Measurements from ENCODE around the gene ADPRHL1. TPM values are rescaled to one million over a fixed set of nuclear protein-coding genes. Genes with fewer than 3 reads are reported as not detected.

The ADPRHL1 gene
- total RNA-seq, 1 experiment from 2014 or later = 1.4 TPM

- Histone ChIP-seq H3K36me3 (replicated peaks; ENCODE audit: control insufficient read depth, insufficient read depth, low read length) (no peaks in the 10 kb centered on the region), H3K4me3 (ENCODE audit: insufficient read depth, low read depth, low read length) (no peak overlapping the region), H3K27me3 (ENCODE audit: control insufficient read depth, insufficient read depth, low read length) (no peaks in the 10 kb centered on the region)
- DNase-seq = peak; percentile 62
These were observed 87.7 kb downstream of the ADPRHL1 start for GRCh38 chr13:113365583-113365970.

- DNase-seq = peak; percentile 77
- peaks cover 3% of the 10 kb centered on the region for H3K36me3 ChIP-seq (replicated peaks; ENCODE audit: control insufficient read depth, insufficient read depth, low read length)
- no peak overlapping the region for H3K4me3 ChIP-seq (ENCODE audit: insufficient read depth, low read depth, low read length)
- H3K27me3 ChIP-seq (ENCODE audit: control insufficient read depth, insufficient read depth, low read length) = no peaks in the 10 kb centered on the region
These were observed 88.2 kb downstream of the ADPRHL1 start for GRCh38 chr13:113364901-113365582.

GRCh38 chr13:113364311-113364889 lies 88.9 kb downstream of the ADPRHL1 start:
- H3K4me3 ChIP-seq (ENCODE audit: insufficient read depth, low read depth, low read length) = peak overlapping the region; percentile 26
- peaks cover 3% of the 10 kb centered on the region for H3K36me3 ChIP-seq (replicated peaks; ENCODE audit: control insufficient read depth, insufficient read depth, low read length)
- no peak for DNase-seq
- H3K27me3 ChIP-seq (ENCODE audit: control insufficient read depth, insufficient read depth, low read length) = no peaks in the 10 kb centered on the region

- Histone ChIP-seq H3K36me3 (replicated peaks; ENCODE audit: control insufficient read depth, insufficient read depth, low read length) (peaks cover 3% of the 10 kb centered on the region), H3K27me3 (ENCODE audit: control insufficient read depth, insufficient read depth, low read length) (no peaks in the 10 kb centered on the region), H3K4me3 (ENCODE audit: insufficient read depth, low read depth, low read length) (no peak overlapping the region)
- no peak for DNase-seq
These were observed 91.9 kb downstream of the ADPRHL1 start for GRCh38 chr13:113361406-113361805.

GRCh38 chr13:113360446-113360845 lies 92.8 kb downstream of the ADPRHL1 start:
- no peak for DNase-seq
- Histone ChIP-seq H3K27me3 (ENCODE audit: control insufficient read depth, insufficient read depth, low read length) (no peaks in the 10 kb centered on the region), H3K36me3 (replicated peaks; ENCODE audit: control insufficient read depth, insufficient read depth, low read length) (peaks cover 3% of the 10 kb centered on the region), H3K4me3 (ENCODE audit: insufficient read depth, low read depth, low read length) (no peak overlapping the region)

GRCh38 chr13:113359571-113359970 lies 93.7 kb downstream of the ADPRHL1 start:
- Histone ChIP-seq H3K36me3 (replicated peaks; ENCODE audit: control insufficient read depth, insufficient read depth, low read length) (peaks cover 3% of the 10 kb centered on the region), H3K4me3 (ENCODE audit: insufficient read depth, low read depth, low read length) (no peak overlapping the region)
- no peak for DNase-seq

GRCh38 chr13:113358653-113359190 lies 94.6 kb downstream of the ADPRHL1 start:
- Histone ChIP-seq H3K36me3 (replicated peaks; ENCODE audit: control insufficient read depth, insufficient read depth, low read length) (peaks cover 6% of the 10 kb centered on the region), H3K27me3 (ENCODE audit: control insufficient read depth, insufficient read depth, low read length) (no peaks in the 10 kb centered on the region), H3K4me3 (ENCODE audit: insufficient read depth, low read depth, low read length) (no peak overlapping the region)
- no peak for DNase-seq

More at GRCh38 chr13:113359571-113359970, 93.7 kb downstream of the ADPRHL1 start:
- no peaks in the 10 kb centered on the region for H3K27me3 ChIP-seq (ENCODE audit: control insufficient read depth, insufficient read depth, low read length)

GRCh38 chr13:113357529-113357928 lies 95.8 kb downstream of the ADPRHL1 start:
- Histone ChIP-seq H3K36me3 (replicated peaks; ENCODE audit: control insufficient read depth, insufficient read depth, low read length) (peaks cover 10% of the 10 kb centered on the region), H3K27me3 (ENCODE audit: control insufficient read depth, insufficient read depth, low read length) (no peaks in the 10 kb centered on the region), H3K4me3 (ENCODE audit: insufficient read depth, low read depth, low read length) (no peak overlapping the region)
- no peak for DNase-seq

- DNase-seq = no peak
- Histone ChIP-seq H3K36me3 (replicated peaks; ENCODE audit: control insufficient read depth, insufficient read depth, low read length) (peaks cover 10% of the 10 kb centered on the region), H3K27me3 (ENCODE audit: control insufficient read depth, insufficient read depth, low read length) (no peaks in the 10 kb centered on the region), H3K4me3 (ENCODE audit: insufficient read depth, low read depth, low read length) (no peak overlapping the region)
These were observed 96.7 kb downstream of the ADPRHL1 start for GRCh38 chr13:113356596-113356995.

GRCh38 chr13:113355621-113356020 lies 97.7 kb downstream of the ADPRHL1 start:
- peaks cover 10% of the 10 kb centered on the region for H3K36me3 ChIP-seq (replicated peaks; ENCODE audit: control insufficient read depth, insufficient read depth, low read length)
- DNase-seq = no peak

GRCh38 chr13:113354831-113355610 lies 98.3 kb downstream of the ADPRHL1 start:
- no peaks in the 10 kb centered on the region for H3K27me3 ChIP-seq (ENCODE audit: control insufficient read depth, insufficient read depth, low read length)
- no peak for DNase-seq
- peaks cover 10% of the 10 kb centered on the region for H3K36me3 ChIP-seq (replicated peaks; ENCODE audit: control insufficient read depth, insufficient read depth, low read length)
- no peak overlapping the region for H3K4me3 ChIP-seq (ENCODE audit: insufficient read depth, low read depth, low read length)

More at GRCh38 chr13:113355621-113356020, 97.7 kb downstream of the ADPRHL1 start:
- H3K27me3 ChIP-seq (ENCODE audit: control insufficient read depth, insufficient read depth, low read length) = no peaks in the 10 kb centered on the region
- H3K4me3 ChIP-seq (ENCODE audit: insufficient read depth, low read depth, low read length) = no peak overlapping the region

- Histone ChIP-seq H3K27me3 (ENCODE audit: control insufficient read depth, insufficient read depth, low read length) (no peaks in the 10 kb centered on the region), H3K36me3 (replicated peaks; ENCODE audit: control insufficient read depth, insufficient read depth, low read length) (peaks cover 26% of the 10 kb centered on the region), H3K4me3 (ENCODE audit: insufficient read depth, low read depth, low read length) (no peak overlapping the region)
- DNase-seq = no peak
These were observed 100.0 kb downstream of the ADPRHL1 start for GRCh38 chr13:113353254-113353653.

- Histone ChIP-seq H3K27me3 (ENCODE audit: control insufficient read depth, insufficient read depth, low read length) (no peaks in the 10 kb centered on the region), H3K4me3 (ENCODE audit: insufficient read depth, low read depth, low read length) (no peak overlapping the region), H3K36me3 (replicated peaks; ENCODE audit: control insufficient read depth, insufficient read depth, low read length) (peaks cover 28% of the 10 kb centered on the region)
- DNase-seq = no peak
These were observed 101.7 kb downstream of the ADPRHL1 start for GRCh38 chr13:113351514-113352026.

- no peaks in the 10 kb centered on the region for H3K27me3 ChIP-seq (ENCODE audit: control insufficient read depth, insufficient read depth, low read length)
- no peak overlapping the region for H3K4me3 ChIP-seq (ENCODE audit: insufficient read depth, low read depth, low read length)
- peaks cover 28% of the 10 kb centered on the region for H3K36me3 ChIP-seq (replicated peaks; ENCODE audit: control insufficient read depth, insufficient read depth, low read length)
- DNase-seq = no peak
These were observed 102.4 kb downstream of the ADPRHL1 start for GRCh38 chr13:113350938-113351335.

Measured in H7 (cell line).